GM12878 (cell line): ENCODE results near the gene BDH2. TPM values are rescaled to one million over a fixed set of nuclear protein-coding genes. Genes with fewer than 3 reads are reported as not detected.

ENCODE experiments used
- CREB1 ChIP-seq: IDR thresholded peaks from 2 replicates; pipeline ENCODE4 v1.6.1; 2012; ENCODE audit warnings: low read depth, mild to moderate bottlenecking, inconsistent platforms
- CREM ChIP-seq: IDR thresholded peaks from 2 replicates; pipeline ENCODE4 v1.6.1; 2014; ENCODE audit warnings: antibody characterized with exemption, low read depth
- ETV6 ChIP-seq, 2 experiments: fragments of 450-650 bp in 1 of 2; IDR thresholded peaks in 1 of 2; conservative IDR thresholded peaks in 1 of 2; 2 replicates each; pipeline ENCODE4 v1.6.1; 2014; ENCODE audit warnings: antibody characterized with exemption in 1 of 2, borderline replicate concordance in 1 of 2, low read depth in 1 of 2, mild to moderate bottlenecking in 1 of 2, moderate library complexity in 1 of 2
- IKZF1 ChIP-seq: fragments of 450-650 bp; conservative IDR thresholded peaks from 2 replicates; pipeline ENCODE4 v1.6.1; 2017; ENCODE audit warnings: antibody characterized with exemption, mild to moderate bottlenecking
- IRF4 ChIP-seq: IDR thresholded peaks from 2 replicates; pipeline ENCODE4 v1.6.1; 2011; ENCODE audit warnings: low read depth, low read length
- NR2C1 ChIP-seq: fragments of 450-650 bp; IDR thresholded peaks from 2 replicates; pipeline ENCODE4 v1.6.1; 2017; ENCODE audit warnings: antibody characterized with exemption, mild to moderate bottlenecking, moderate library complexity
- POLR2A ChIP-seq: IDR thresholded peaks from 2 replicates; pipeline ENCODE4 v1.6.1; 2011; ENCODE audit warnings: low read depth, mild to moderate bottlenecking, low read length
- RAD21 ChIP-seq: IDR thresholded peaks from 2 replicates; pipeline ENCODE4 v1.6.1; 2011; ENCODE audit warnings: mild to moderate bottlenecking, low read depth, low read length, moderate library complexity; ENCODE audit not compliant: insufficient read depth
- RB1 ChIP-seq: fragments of 450-650 bp; formaldehyde crosslinking; IDR thresholded peaks from 2 replicates; pipeline ENCODE4 v1.6.1; 2017; ENCODE audit warnings: mild to moderate bottlenecking, borderline replicate concordance
- SIN3A ChIP-seq: IDR thresholded peaks from 2 replicates; pipeline ENCODE4 v1.6.1; 2012; ENCODE audit warnings: low read depth, low read length, improper control_type of control experiment
- SIX5 ChIP-seq: IDR thresholded peaks from 2 replicates; pipeline ENCODE4 v1.6.1; 2011; ENCODE audit warnings: mild to moderate bottlenecking, low read depth, low read length, moderate library complexity; ENCODE audit not compliant: severe bottlenecking
- SKIL ChIP-seq: fragments of 450-650 bp; IDR thresholded peaks from 2 replicates; pipeline ENCODE4 v1.6.1; 2017; ENCODE audit warnings: mild to moderate bottlenecking, low read depth, inconsistent platforms; ENCODE audit not compliant: poor library complexity, severe bottlenecking
- SMC3 ChIP-seq: IDR thresholded peaks from 2 replicates; pipeline ENCODE4 v1.6.1; 2011; ENCODE audit warnings: low read length, improper control_type of control experiment, borderline replicate concordance
- SREBF1 ChIP-seq: IDR thresholded peaks from 2 replicates; pipeline ENCODE4 v1.6.1; 2012; ENCODE audit warnings: mild to moderate bottlenecking, low read length
- SRF ChIP-seq, 2 experiments: IDR thresholded peaks; 2 replicates each; pipeline ENCODE4 v1.6.1; 2011; ENCODE audit warnings: low read depth in 2 of 2, low read length in 2 of 2, mild to moderate bottlenecking in 1 of 2, moderate library complexity in 1 of 2
- TAF1 ChIP-seq: IDR thresholded peaks from 2 replicates; pipeline ENCODE4 v1.6.1; 2011; ENCODE audit warnings: mild to moderate bottlenecking, low read depth, low read length, borderline replicate concordance
- YY1 ChIP-seq: IDR thresholded peaks from 2 replicates; pipeline ENCODE4 v1.6.1; 2011; ENCODE audit warnings: low read depth, mild to moderate bottlenecking, low read length
- ZZZ3 ChIP-seq: IDR thresholded peaks from 2 replicates; pipeline ENCODE4 v1.6.1; 2011; ENCODE audit warnings: low read depth; ENCODE audit not compliant: control insufficient read depth, insufficient read length
- polyA plus RNA-seq, 11 experiments: library from polyadenylated mRNA; depleted of rRNA in 4 of 11; unstranded in 6 of 11; stranded (reverse) in 5 of 11; fragments of >200 nt; fragmentation: Nextera tagmentation in 4 of 11; fragmentation: Illumina TruSeq in 1 of 11; extraction: Ambion mirVana in 4 of 11; extraction: Trizol in 1 of 11; gene quantifications; 1 replicate in 1 of 11; 2 replicates in 10 of 11; pipeline versions ENCODE4 v1.2.1 to v1.2.3, GENCODE V29; 2011 to 2016; ENCODE audit warnings: inconsistent platforms in 2 of 11, missing spikeins in 2 of 11, low read depth in 1 of 11
- total RNA-seq, 4 experiments: library from RNA; depleted of rRNA in 3 of 4; stranded (reverse); fragments of >200 nt in 3 of 4; fragmentation: Illumina TruSeq in 1 of 4; extraction: Trizol in 1 of 4; gene quantifications; 2 replicates each; pipeline versions ENCODE4 v1.2.1 to v1.2.3, GENCODE V29; 2013 to 2021

Gene BDH2
- total and polyA plus RNA-seq, 10 of the 15 experiments (the other 5 are each of a cell fraction or from before 2014, with no cell fraction given): 20.9 to 47.3 (median 33.5) TPM

- TF ChIP-seq IRF4 (0 out of 2 replicates have a peak, but pooled peaks have one; percentile 20), CREB1 (peak; percentile 42; the same call in 1 of the 2 replicates), ETV6 (conservative IDR thresholded peaks at IDR 0.05 in 1 of 2, IDR thresholded peaks at IDR 0.05 in 1 of 2; ENCODE audit: borderline replicate concordance in 1 of 2, low read depth in 1 of 2) (no peak), SREBF1 (peak; percentile 74), SRF (IDR thresholded peaks at IDR 0.05; ENCODE audit: low read depth in 2 of 2, low read length in 2 of 2) (0 out of 4 replicates have a peak, but pooled peaks of 1 of the 2 experiments have one; percentile 34), YY1 (peak; percentile 76), RAD21 (peak; percentile 81), SIX5 (peak; percentile 92), CREM (peak; percentile 63; the same call in 1 of the 2 replicates), TAF1 (no peak), SKIL (peak; percentile 72), POLR2A (0 out of 2 replicates have a peak, but pooled peaks have one; percentile 35), NR2C1 (peak; percentile 65), SIN3A (0 out of 2 replicates have a peak, but pooled peaks have one; percentile 7), SMC3 (peak; percentile 64), IKZF1 (peak; percentile 68; the same call in 1 of the 2 replicates), ZZZ3 (no peak), RB1 (no peak)
These were observed at the start of gene BDH2 (continued) for GRCh38 chr4:103099691-103100392.
